GM12864 (cell line): Measurements from ENCODE around the gene CLASP2.

ENCODE experiments used
- DNase-seq: peaks from one replicate; pipeline ENCODE4 v3.0.0-alpha.2; 2011; ENCODE audit warnings: low read depth
- H3K4me3 ChIP-seq: 2 replicates; pipeline ENCODE4 v1.5.1; 2011; ENCODE audit warnings: mild to moderate bottlenecking, low read depth, low read length, control low read depth
- TF ChIP-seq, protein P1 (sequence below): IDR thresholded peaks from 2 replicates; pipeline ENCODE4 v1.5.1; 2011; ENCODE audit warnings: low read depth, mild to moderate bottlenecking, moderate library complexity, low read length, control low read depth, inconsistent platforms; ENCODE audit errors: missing control alignments

Gene CLASP2

DNA sequence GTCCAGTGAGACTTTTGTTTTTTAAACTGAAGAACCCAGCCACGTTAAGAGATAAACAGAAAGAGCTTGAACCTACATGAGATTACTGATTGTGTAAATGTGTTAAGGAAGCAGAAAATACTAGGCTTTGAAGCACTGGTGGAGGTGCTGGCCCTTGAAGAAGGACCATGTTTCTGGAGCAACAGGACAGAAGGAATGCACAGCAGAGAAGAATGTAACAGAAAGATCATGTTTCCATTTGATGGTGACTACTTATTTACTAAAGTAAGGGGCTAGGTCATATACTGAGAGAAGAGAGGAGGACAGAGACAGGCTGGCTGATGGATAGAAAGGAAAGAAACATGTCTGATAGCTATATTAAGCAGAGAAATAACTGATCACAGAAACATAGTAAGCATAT is 88.8 kb downstream of the CLASP2 start:
- TF ChIP-seq, protein P1, sequence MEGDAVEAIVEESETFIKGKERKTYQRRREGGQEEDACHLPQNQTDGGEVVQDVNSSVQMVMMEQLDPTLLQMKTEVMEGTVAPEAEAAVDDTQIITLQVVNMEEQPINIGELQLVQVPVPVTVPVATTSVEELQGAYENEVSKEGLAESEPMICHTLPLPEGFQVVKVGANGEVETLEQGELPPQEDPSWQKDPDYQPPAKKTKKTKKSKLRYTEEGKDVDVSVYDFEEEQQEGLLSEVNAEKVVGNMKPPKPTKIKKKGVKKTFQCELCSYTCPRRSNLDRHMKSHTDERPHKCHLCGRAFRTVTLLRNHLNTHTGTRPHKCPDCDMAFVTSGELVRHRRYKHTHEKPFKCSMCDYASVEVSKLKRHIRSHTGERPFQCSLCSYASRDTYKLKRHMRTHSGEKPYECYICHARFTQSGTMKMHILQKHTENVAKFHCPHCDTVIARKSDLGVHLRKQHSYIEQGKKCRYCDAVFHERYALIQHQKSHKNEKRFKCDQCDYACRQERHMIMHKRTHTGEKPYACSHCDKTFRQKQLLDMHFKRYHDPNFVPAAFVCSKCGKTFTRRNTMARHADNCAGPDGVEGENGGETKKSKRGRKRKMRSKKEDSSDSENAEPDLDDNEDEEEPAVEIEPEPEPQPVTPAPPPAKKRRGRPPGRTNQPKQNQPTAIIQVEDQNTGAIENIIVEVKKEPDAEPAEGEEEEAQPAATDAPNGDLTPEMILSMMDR: no peak
- no peak for DNase-seq
- H3K4me3 ChIP-seq: no peak overlapping the region

DNA sequence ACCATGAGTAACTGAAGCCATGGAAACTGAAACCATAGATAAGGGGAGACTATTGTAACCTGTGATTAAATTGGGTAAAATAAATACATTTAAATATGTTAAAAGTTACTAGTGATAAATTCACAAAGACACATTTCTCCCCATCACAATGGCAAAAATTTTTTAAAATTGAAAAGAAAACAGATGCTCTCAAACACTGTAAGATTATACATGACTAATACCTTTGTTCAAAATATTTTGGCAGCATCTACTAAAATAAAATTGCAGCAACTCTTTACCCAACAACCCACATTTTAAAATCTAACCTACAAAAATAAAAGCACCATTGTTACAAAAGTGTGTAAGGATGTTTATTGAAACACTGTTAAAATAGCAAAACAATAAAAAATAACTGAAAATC is 93.3 kb downstream of the CLASP2 start:
- TF ChIP-seq, protein P1: no peak
- H3K4me3 ChIP-seq: no peak overlapping the region
- no peak for DNase-seq

DNA sequence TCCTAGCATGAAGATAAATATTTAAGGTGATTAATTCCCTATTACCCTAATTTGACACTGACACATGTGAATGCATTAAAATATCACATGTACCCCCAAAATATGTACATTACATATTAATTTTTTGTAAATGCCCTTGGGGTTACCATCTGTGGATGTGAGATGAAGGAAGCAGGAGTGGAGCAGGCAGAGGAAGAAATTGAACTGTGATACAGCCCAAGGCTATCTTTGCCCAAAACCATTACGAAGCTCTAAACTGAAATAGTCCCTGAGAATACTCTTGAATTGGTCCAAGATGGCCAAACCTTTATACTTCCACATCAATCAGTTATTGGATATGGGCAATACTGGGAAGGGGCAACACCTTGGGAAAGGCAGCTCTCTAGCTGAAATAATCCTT is 105.0 kb downstream of the CLASP2 start:
- no peak overlapping the region for H3K4me3 ChIP-seq
- TF ChIP-seq, protein P1: no peak
- no peak for DNase-seq

DNA sequence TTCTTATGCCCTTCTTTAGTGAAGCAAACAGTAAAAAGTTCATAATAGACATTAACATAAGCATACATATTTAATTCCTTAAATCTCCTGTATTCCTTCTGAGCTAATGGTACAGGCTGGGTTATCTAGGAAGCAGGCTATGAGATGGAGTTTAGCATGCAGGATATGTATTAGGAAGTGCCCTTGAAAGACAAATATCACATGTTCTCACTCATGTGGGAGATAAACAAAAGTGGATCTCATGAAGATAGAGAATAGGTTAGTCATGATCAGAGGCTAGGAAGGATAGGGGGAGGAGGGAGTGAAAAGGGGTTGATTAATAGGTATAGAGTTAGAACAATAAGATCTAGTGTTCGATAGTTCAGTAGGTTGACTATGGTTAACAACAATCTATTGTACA is 105.4 kb downstream of the CLASP2 start:
- no peak for DNase-seq
- TF ChIP-seq, protein P1: no peak
- no peak overlapping the region for H3K4me3 ChIP-seq

DNA sequence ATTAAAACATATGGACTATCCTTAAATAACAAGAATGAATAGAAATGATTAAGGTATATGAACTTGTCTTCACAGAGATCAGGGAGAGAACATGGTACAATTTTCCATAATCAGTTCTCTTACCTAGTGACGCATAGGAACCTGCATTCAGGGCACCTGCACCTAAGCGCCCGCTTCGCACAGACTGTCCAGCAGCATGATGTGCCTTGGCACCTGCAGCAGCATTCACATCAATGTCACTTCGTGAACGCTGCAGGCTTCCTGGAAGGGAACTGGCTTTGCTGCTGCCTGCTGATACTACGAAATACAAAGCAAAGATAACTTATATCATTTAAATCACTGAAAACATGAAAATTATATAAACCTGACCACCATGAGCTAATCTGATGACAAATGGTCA is 115.2 kb downstream of the CLASP2 start:
- DNase-seq: no peak
- TF ChIP-seq, protein P1: no peak
- no peak overlapping the region for H3K4me3 ChIP-seq

DNA sequence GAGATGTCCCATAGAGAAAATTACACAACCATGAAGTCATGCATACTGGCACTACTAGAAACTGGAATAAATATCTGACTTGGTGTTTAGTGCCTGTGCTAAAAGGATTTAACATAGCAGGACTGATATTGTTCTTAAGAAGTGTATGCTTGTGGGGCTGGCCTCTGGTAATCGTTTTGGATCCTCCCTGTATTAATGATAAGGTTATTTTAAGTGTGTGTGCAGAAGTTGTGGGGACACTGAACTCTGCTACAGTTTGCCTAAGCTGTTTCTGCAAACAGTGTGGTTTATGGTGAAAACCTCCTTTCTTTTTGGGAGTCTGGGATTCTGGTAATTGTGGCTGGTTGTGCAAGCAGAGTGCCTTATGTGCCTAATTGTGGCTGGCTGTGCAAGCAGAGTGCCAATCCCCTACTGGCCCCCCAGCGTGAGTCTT is 120.8 kb downstream of the CLASP2 start:
- TF ChIP-seq, protein P1: no peak
- H3K4me3 ChIP-seq: no peak overlapping the region
- DNase-seq: no peak

DNA sequence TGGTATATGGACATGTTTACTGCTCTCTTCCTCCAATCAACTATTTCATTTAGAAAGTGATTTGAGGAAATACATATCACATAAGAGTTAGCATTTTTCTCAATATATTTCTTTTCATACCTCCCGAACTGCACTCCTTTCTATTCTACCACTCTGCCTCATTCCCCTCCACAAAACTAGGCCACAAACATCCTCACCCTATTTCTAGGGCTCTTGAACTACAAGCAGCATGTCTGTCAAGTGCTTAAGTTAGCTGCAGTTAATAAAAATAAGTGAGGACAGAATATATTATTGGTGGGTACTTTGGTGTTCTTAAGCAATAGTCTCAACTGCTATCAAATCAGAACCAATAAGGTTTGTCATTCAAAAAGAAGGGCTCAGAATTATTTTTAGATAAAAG is 125.1 kb downstream of the CLASP2 start:
- DNase-seq: no peak
- H3K4me3 ChIP-seq: no peak overlapping the region
- TF ChIP-seq, protein P1: no peak
